ENCODE data around the gene TRAF2.

Gene TRAF2

DNA sequence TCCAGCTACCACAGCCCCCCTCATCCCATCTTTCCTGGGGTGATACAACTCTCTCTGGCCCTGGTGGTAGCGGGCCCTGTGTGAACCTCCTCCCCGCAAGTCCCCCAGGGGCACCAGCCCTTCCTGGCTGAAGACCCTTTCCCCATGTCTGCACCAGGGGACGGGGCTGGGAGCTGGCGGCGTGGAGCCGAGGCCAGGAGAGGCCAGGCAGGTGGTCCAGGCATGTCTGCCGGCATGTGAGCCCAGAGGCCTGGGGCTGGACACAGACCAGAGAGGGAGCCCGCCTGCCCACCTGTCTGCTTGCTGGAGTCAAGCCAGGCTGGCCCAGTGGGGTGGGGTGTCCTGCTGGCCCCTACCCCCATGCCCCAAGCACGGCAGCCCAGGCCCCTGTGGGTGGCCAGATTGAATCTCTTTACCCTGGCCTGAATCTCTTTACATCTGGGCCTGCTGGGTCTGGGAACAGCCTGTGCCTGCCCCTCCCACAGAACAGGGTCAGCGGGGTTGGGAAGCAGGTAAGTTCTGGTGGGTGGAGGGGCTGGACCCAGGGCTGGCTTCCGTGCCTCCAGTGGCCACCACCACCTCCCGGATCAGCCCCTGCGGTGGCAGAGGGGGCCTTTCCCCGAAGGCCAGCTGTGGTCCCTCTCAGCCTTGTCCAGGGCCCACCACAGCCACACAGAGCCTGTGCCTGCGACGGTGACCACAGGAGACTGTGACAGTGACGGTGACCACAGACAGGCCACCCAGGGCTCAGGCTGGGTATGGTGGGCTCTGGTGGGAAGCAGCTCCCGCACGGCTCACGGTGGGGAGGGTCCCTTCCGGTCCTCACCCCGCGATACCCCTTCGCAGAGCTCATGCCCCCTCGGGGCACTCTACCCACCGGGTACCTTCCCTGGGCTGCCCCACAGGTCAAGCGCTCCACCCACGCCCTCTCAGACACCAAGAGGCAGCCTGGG lies 72.9 kb downstream of the TRAF2 start:
- no peak for DNase-seq (ENCODE audit: extremely low read depth in 1 of 2, low read depth in 1 of 2)

DNA sequence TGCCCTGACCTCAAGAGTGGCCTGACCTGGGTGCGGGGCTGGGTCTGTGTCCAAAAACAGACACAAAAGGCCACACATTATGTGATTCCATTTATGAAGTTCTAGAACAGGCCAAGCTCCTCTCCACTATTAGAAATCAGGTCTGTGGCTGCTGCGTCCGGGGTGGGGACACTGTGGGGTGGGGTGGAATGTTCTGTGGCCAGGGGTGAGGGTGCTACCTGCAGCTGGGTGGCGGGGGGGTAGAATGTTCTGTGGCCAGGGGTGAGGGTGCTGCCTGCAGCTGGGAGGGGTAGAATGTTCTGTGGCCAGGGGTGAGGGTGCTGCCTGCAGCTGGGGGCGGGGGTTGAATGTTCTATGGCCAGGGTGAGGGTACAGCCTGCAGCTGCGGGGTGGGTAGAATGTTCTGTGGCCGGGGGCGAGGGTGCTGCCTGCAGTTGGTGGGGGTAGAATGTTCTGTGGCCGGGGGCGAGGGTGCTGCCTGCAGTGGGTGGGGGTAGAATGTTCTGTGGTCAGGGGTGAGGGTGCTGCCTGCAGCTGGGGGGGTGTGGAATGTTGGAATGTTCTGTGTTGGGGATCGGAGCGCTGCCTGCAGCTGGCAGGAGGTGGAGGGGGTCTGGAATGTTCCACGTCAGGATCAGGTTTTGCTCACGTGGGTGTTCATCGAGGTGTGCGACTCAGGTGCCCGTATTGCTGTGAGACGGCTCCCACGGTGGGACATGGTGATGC lies 74.1 kb downstream of the TRAF2 start:
- DNase-seq (ENCODE audit: extremely low read depth in 1 of 2, low read depth in 1 of 2): no peak

DNA sequence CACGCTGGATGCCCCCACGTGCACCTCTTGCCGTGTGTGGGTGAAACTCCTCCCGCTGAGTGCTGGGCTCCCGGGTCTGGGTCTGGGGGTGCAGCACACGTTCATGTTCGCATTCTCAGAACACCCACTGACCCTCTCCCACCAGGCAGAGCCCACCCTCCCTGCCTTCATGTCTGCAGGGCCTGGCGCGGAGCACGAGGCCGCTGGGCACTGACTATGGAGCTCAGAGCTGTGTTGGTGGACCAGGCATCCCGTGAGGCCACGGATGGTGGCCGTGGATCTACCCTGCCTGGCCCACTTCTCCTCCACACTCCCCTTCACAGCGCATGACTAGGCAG lies 74.6 kb downstream of the TRAF2 start:
- DNase-seq (ENCODE audit: extremely low read depth in 1 of 2, low read depth in 1 of 2): no peak

DNA sequence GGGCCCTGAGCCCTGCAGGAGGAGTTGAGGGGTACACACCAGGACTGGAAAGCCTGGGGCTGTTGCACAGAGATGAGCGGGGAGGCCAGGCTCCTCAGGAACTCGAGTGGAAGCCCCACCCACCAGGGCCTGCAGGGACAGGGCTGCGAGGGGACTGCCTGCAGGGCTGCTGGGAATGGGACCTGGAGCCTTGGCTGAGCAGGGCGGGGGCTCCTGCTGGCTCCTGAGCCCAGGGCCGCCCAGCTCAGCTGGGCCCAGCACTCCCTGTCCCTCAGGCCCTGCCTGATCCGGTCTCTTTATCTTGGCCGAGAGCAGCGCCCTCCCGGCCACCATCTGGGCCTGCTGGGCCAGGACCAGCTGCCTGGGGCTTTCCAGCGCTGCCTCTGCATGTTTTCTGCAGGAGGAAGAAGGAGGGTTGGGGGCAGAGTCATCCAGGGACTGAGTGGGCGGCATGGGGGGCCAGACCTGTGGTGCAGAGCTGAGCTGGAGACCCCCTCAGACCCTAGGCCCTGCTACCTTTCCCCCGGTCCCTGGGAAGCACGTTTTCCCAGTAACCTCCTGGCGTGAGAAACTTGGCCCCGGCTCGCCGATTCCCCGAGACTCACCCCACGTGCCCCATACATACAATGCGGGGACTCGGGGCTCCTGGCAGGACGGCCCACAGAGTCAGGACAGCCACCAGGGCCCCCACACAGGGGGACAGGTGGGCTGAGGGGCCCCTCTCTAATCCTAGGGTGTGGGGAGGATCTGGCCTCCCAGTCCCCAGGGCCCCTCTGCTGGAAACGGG lies 75.2 kb downstream of the TRAF2 start:
- DNase-seq (ENCODE audit: extremely low read depth in 1 of 2, low read depth in 1 of 2): no peak

DNA sequence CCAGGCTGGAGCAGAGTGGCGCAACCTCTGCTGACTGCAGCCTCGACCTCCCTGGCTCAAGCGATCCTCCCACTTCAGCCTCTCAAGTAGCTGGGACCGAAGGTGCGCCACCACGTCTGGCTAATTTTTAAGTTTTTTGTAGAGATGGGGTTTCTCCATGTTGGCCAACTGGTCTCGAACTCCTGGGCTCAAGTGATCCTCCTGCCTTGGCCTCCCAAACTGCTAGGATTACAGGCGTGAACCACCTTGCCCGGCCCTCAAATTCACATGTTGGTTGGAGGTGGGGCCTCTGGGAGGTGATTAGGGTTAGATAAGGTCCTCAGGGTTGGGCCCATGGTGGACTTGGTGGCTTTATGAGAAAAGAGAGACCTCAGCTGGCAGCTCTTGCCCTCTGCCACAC lies 75.8 kb downstream of the TRAF2 start:
- no peak for DNase-seq (ENCODE audit: extremely low read depth in 1 of 2, low read depth in 1 of 2)

DNA sequence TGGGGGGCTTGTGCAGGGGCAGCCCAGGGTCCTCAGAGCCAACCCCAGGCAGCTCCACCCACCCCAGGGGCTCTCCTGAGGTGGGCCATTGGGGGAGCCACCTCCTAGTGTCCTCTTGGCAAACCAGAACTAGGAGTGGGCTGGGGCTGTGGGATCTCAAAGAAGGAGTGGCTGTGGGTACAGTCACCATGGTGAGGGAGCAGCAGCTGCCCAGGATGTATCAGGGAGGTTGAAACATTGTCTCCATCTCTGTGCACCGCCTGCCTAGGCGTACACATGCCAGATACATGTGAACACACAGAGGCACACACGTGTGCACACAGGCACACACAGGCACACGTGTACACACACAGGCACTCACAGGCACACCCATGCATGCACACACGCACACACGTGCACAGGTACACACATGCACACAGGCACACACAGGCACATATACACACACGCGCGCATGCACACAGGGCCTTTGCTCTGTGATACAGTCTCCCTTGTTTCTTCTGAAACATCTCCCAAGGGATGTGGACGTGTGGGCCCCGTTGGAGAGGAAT lies 76.5 kb downstream of the TRAF2 start:
- DNase-seq (ENCODE audit: extremely low read depth in 1 of 2, low read depth in 1 of 2): no peak

DNA sequence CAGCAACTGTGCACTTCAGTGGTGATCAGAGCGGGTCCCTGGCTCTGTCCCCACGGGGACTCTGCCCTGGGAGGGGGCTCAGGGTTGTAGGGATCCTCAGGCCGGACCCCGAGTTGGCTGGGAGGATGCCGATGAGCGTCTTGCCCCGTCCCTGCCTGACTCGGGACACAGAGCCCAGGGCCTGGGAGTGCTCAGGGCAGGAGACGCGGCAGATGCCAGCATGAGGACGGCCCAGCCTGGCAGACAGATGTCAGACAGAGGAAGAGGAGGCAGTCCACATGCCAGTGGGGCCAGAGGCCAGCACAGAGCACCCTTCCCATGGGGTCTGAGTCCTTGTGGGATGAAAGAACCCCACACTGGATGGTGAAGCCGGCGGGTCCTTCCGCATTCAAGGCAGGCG lies 77.0 kb downstream of the TRAF2 start:
- DNase-seq (ENCODE audit: extremely low read depth in 1 of 2, low read depth in 1 of 2): no peak

DNA sequence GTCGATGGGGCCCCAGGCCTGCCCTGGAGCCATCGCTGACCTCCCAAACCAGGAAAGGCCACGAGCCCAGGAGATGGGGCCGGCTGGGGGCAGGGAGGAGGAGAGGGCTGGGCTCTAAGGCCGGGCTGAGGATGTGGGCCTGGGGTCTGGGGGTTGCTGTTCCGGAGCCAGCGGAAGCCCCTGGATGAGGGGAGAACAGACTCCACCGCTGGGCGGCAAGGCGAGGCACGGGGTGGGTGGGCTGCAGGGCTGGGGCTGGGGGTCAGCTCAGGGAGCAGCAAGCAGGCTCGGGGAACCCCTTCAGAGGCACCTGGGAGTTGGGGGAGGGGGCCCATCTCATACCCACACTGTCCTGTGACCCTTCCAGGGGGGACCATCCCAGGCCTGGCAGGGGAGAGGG lies 77.4 kb downstream of the TRAF2 start:
- DNase-seq (ENCODE audit: extremely low read depth in 1 of 2, low read depth in 1 of 2): no peak

DNA sequence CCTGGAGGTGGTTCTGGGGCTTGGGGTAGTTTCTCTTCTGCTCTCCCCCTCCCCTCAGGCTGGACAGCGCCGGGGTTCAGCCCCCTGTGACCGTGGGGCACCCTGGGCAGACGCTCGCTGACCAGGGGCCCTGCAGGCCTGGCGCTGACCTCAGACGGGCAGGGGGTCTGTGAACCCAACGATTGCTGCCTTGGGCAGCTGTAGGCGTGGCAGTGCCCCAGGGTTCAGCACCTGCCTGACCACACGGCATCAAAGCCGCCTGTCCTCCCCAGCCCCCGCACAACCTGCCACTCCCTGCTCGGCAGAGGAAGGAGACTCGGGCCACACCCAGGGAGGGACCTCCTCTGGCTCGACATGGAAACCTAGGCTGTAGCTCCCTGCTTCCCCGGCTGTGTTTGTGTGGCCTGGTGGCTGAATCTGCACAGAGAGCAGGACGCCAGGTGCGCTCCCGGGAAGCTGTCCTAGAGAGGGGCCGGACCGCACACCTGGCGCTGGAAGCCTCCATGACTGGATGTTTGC lies 77.9 kb downstream of the TRAF2 start:
- no peak for DNase-seq (ENCODE audit: extremely low read depth in 1 of 2, low read depth in 1 of 2)

DNA sequence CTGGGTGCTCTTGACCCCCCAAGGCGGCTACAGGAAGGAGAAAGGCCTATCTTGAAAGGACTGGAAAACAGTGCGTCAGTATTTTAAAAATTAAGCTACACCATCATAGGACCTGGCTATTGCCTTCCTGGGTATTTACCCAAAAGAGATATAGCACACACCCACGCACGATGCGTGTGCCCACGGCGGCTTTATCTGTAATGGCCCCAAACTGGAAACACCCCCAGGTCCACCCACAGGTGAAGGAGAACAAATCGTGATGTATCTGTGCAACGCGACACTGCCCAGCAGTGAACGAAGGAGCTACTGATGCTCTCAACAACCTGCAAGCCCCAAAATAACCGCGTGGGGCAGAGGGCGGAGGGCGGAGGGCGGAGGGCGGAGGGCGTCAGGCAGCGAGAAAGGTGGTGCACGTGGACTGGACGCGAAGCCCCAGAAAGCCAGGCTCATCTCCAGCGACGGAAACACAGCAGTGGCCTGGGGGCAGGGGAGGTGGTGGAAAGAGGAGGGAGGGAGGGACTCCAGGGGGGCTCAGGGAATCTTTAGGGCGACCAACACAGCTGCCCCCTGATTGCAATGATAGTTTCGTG lies 78.6 kb downstream of the TRAF2 start:
- DNase-seq (ENCODE audit: extremely low read depth in 1 of 2, low read depth in 1 of 2): no peak

DNA sequence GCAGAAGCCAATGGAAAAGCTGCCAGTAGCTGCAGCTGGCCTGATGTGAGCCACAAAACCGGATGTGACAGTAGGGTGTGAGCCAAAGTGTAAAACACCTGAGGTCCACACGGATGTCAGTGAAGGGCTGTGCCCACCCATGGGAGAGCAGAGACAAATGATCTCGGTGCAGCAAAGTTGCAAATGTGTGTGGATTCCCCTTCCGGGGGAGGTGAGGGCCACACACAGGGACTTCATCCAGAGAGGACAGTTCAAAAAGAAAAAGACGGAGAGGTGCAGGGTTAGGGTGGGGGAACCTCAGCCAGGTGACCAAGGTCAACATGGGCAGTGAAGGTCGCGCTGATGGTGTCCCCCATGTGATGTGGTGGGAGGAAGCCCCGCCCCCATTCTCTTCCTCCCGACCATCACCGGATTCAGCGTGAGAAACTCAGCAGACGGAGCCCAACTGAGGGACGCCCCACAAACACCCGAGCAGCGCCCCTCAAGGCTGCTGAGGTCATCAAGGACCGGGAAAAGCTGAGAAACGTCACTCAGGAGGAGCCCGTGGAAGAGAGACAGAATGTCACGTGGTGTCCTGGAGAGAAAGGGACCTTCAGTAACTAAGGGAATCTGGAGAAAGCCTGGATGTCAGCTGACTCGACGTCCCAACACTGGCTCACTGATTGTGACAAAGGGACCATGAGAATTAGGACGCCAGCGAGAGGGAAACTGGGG lies 79.6 kb downstream of the TRAF2 start:
- no peak for DNase-seq (ENCODE audit: extremely low read depth in 1 of 2, low read depth in 1 of 2)

DNA sequence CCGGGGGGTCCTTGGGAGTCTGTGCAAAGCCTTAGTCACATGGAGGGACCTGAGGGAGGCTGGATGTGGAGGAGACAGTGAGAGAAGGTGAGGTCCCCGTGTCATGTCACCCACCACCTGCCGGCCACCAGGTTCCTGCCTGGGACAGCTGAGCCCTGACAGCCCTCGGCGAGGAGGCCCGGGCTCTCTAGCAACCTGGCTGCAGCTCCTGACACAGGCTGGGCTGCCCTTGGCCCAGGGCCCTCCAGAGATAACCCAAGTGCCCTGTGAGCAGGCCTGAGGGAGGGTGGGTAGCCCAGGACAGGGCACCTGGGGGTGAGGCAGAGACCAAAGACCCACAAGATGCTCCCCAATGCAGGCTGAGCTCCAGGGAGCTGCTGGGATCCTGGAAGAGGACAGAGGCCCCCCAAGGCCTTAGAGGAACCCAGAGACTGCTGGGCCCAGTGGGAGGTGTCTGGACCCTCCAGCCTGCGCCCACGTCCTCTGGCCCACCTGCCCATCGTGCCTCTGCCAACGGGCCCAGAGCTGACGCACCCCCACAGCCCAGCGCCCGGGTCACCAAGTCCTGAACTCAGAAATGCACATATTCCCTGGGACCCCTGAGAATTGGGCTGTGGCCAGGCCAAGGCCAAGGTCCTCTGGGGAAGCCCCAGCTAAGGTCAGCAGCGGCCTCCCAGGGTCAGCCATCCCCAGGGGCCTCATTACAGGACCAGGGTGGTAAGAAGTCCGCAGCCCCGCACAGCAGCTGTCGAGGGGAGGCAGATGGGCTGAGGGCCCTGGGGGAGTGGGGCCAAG lies 82.2 kb downstream of the TRAF2 start:
- no peak for DNase-seq (ENCODE audit: extremely low read depth in 1 of 2, low read depth in 1 of 2)

DNA sequence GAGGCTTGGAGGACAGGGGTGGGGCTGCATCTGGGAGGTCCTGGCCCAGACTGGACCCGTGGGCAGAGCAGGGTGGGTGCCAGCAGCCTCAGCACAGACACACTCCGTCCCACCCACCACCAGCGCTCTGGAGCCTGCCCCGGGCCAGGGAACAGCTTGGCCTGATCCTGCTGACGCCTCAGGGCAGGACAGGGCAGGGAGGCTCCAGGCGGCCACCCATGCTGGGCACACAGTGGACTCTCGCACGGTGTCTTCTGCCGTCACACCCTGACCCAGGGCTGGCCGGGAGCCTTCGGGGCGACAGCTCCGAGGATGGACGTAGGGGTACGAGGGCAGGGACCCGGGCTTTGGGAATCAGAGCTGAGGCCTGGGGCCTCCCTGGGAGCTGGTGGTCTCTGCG lies 82.8 kb downstream of the TRAF2 start:
- no peak for DNase-seq (ENCODE audit: extremely low read depth in 1 of 2, low read depth in 1 of 2)

DNA sequence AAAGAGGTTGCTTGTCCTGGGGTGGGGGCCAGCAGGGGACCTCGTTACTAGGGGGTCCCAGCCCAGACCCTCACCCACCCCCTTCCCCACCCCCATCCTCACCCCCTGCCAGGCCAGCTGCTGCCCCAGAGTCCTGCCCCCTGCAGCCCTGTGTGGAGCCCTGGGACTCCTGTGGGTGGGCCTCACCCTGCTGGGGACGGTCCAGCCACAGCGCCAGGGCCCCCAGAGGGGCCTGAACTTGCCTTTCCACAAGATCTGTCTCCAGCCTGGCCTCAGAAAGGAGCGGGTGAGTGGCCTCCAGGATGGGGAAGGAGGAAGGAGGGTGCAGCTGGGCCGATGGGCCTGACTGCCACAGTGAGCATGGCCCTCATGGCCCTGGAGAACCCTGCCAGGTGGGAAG lies 83.5 kb downstream of the TRAF2 start:
- DNase-seq (ENCODE audit: extremely low read depth in 1 of 2, low read depth in 1 of 2): no peak

DNA sequence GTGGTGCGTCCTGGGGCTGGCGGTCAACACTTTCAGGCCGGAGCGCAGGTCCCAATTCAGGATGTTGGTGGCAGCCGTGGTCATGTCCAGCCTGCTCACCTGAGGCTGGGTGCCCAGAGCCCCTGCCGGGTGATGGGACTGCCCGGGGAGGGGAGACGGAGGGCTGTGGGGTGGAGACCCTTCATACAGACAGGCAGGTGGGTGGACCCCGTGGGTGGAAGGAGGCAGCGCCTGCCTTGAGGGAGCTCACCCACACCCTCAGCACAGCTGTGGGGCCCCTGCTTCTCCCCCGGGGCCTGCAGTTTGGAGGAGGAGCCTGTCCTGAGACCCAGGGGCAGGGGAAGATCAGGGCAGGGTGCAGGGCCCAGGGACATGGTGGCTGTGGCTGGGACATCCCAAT lies 84.0 kb downstream of the TRAF2 start:
- DNase-seq (ENCODE audit: extremely low read depth in 1 of 2, low read depth in 1 of 2): no peak

DNA sequence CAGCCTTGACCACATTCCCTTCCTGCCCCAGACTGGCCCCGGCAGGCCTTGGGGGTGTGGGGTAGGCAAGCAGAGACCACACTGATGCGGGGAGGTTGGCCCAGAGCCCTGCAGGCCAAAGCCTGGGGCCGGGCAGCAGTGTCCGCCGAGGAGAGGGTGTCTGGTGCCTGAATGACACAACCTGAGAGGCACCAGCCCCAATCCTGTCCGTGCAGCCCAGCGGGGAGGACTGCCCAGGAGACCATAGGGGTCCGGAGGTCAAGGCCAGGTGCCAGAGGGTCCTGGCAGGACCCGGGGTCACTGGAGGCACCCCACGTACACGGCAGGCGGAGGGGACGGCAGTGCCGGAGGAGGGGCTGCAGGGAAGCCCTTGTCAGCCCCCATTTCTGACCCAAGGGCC lies 85.4 kb downstream of the TRAF2 start:
- DNase-seq (ENCODE audit: extremely low read depth in 1 of 2, low read depth in 1 of 2): no peak

DNA sequence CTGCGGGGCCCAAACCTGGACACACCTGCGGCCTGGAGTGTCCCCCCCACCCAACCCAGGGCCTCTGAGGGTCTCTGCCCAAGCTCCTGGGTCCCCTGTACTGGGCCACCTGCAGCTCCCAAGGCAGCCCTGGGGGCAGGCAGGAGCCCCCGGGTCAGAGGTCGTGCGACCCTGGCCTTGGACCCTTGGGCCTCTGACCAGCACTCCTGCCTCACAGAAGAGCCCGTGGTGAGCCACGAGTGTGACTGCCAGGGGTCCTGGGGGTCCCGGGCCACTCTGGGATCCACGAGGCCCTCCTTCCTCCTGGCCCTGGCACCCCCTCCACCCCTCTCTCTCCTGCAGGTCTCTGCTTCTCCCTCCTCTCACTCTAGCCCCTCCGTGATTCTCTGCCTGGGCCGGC lies 86.0 kb downstream of the TRAF2 start:
- DNase-seq (ENCODE audit: extremely low read depth in 1 of 2, low read depth in 1 of 2): no peak

DNA sequence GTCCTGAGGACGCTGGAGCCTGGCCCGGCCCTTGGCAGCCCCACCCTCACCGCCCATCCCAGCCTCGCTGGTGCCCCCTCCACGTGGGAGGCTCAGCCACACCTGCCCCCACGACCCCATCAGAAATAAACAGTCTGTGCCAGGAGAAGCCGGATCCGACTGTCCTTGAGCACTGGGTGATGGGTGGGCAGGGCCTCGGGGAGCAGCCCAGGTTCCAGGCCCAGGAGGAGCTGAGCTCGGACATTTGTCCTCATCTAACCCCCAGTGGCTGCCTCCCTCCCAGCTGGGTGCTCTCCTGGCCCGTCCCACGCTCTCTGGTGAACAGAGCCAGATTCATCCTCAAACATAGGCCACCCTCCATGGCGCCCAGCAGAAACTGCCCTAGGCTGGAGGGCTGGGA lies 86.4 kb downstream of the TRAF2 start:
- DNase-seq (ENCODE audit: extremely low read depth in 1 of 2, low read depth in 1 of 2): no peak
